ENCODE data around the gene MTCP1. TPM values are rescaled to one million over a fixed set of nuclear protein-coding genes. Genes with fewer than 3 reads are reported as not detected.

Gene MTCP1
- total and polyA plus RNA-seq, 2 of the 8 experiments (the other 6 are each of a cell fraction or from before 2014, with no cell fraction given) = 1.2 to 12.3 TPM

GRCh38 chrX:155023907-155024833, 46.8 kb downstream of the MTCP1 start:
- no peak overlapping the region for H4K91ac ChIP-seq (replicated peaks; ENCODE audit: insufficient read length, low read length)
- no peak overlapping the region for H3K4me2 ChIP-seq (ENCODE audit: insufficient read depth in 1 of 2, low read depth in 2 of 2, low read length in 2 of 2)
- no peak overlapping the region for H2BK120ac ChIP-seq (replicated peaks; ENCODE audit: low read depth, low read length)
- no peaks in the 10 kb centered on the region for H4K20me1 ChIP-seq (replicated peaks in 1 of 2; ENCODE audit: control insufficient read depth in 1 of 2, insufficient read depth in 2 of 2, low read length in 2 of 2)
- no peak overlapping the region for H4K5ac ChIP-seq (ENCODE audit: insufficient read length, low read depth, low read length)
- H3K36me3 ChIP-seq (ENCODE audit: control insufficient read depth in 2 of 4, insufficient read depth in 4 of 4, low read length in 3 of 4) = no peaks in the 10 kb centered on the region
- H3K18ac ChIP-seq (ENCODE audit: extremely low read depth, low read length) = no peak overlapping the region
- H3K27me3 ChIP-seq (replicated peaks in 1 of 4; ENCODE audit: control insufficient read depth in 3 of 4, extremely low read depth in 1 of 4, insufficient read depth in 3 of 4, low read length in 3 of 4) = no peaks in the 10 kb centered on the region
- no peak overlapping the region for H2BK20ac ChIP-seq (ENCODE audit: low read length)
- no peak overlapping the region for H2AFZ ChIP-seq (ENCODE audit: low read length)
- no peak overlapping the region for H3K27ac ChIP-seq (ENCODE audit: low read depth, low read length)
- no peak for DNase-seq (ENCODE audit: low read depth in 1 of 2, low spot score in 2 of 2)
- no peak overlapping the region for H2BK5ac ChIP-seq (ENCODE audit: low read depth, low read length)
- H2BK12ac ChIP-seq (ENCODE audit: low read depth, low read length) = no peak overlapping the region
- peaks cover 0 to 20% of the 10 kb centered on the region in 2 experiments; a peak in 2 of 4 replicates for H3K79me2 ChIP-seq (ENCODE audit: control insufficient read depth in 1 of 2, insufficient read depth in 2 of 2, low read length in 2 of 2)
- POLR2A ChIA-PET (ENCODE audit: partially characterized antibody) = no interaction called here
- no peak overlapping the region for H3K4me3 ChIP-seq (ENCODE audit: extremely low read depth in 1 of 4, insufficient read depth in 2 of 4, low read depth in 3 of 4, low read length in 4 of 4)
- no peaks in the 10 kb centered on the region for H3K9me3 ChIP-seq (ENCODE audit: insufficient read depth in 2 of 2, low read depth in 1 of 2, low read length in 1 of 2)
- peaks cover 3% of the 10 kb centered on the region; the same call in 1 of the 2 replicates for H3K23me2 ChIP-seq (ENCODE audit: low read depth, low read length)
- H3K14ac ChIP-seq (ENCODE audit: insufficient read length) = no peak overlapping the region
- no peak overlapping the region for H2BK15ac ChIP-seq (ENCODE audit: low read length)
- peaks cover 0 to 3% (median under 1%) of the 10 kb centered on the region in 4 experiments; a peak in 2 of 7 replicates for H3K4me1 ChIP-seq (replicated peaks in 1 of 4; ENCODE audit: control insufficient read depth in 3 of 4, insufficient read depth in 4 of 4, low read length in 3 of 4)
- no peak for FAIRE-seq
- no peak overlapping the region for H3K9ac ChIP-seq (replicated peaks in 1 of 4; ENCODE audit: extremely low read depth in 1 of 4, low read depth in 3 of 4, low read length in 3 of 4)
- WGBS, 2 experiments (ENCODE audit: extremely low coverage in 1 of 2, insufficient coverage in 1 of 2, insufficient read length in 1 of 2, insufficient replicate concordance in 2 of 2, low coverage in 1 of 2, low lambda C conversion rate in 2 of 2, missing lambda C conversion rate in 1 of 2) = 86% methylated on average over 6 of the region's 6 CpGs; no CpG with 5 or more reads in 1 of the 2 experiments
- no peak overlapping the region for H3K4ac ChIP-seq (replicated peaks; ENCODE audit: insufficient read length, low read depth, low read length)
- CTCF ChIA-PET (ENCODE audit: partially characterized antibody) = no interaction called here
- no peaks in the 10 kb centered on the region for H3K79me1 ChIP-seq (ENCODE audit: low read depth, low read length)
- no peak overlapping the region for H4K8ac ChIP-seq (ENCODE audit: extremely low read depth, insufficient read depth, low read length)
- TF ChIP-seq KDM5A (IDR thresholded peaks at IDR 0.05; ENCODE audit: low read length) = no peak
- no peak for TF ChIP-seq CHD1 (IDR thresholded peaks at IDR 0.05; ENCODE audit: low read depth, low read length)
- TF ChIP-seq EZH2 (IDR thresholded peaks at IDR 0.05; ENCODE audit: low read depth, low read length, severe bottlenecking) = no peak
- TF ChIP-seq CTCF (IDR thresholded peaks at IDR 0.05; ENCODE audit: control extremely low read depth in 1 of 3, insufficient read depth in 1 of 3, low read depth in 1 of 3, low read length in 3 of 3) = no peak
- no peak overlapping the region for H3K56ac ChIP-seq (replicated peaks; ENCODE audit: insufficient read length, low read depth, low read length)
- H2AK5ac ChIP-seq (ENCODE audit: low read depth, low read length) = no peak overlapping the region
- no peak overlapping the region for H3K23ac ChIP-seq (ENCODE audit: insufficient read length)
